IPS DF 4.7 (cell line): ENCODE data around the gene B4GALNT2.
"Not testable (repeated sequence)": the region's sequence is repeated elsewhere in the genome, so short reads cannot be mapped to it uniquely, and the experiment has no call there.

Source experiments
- DNase-seq: peaks from one replicate; pipeline ENCODE4 v3.0.0-alpha.2; 2013; ENCODE audit warnings: low spot score; ENCODE audit errors: extremely low read depth

Gene B4GALNT2

DNA sequence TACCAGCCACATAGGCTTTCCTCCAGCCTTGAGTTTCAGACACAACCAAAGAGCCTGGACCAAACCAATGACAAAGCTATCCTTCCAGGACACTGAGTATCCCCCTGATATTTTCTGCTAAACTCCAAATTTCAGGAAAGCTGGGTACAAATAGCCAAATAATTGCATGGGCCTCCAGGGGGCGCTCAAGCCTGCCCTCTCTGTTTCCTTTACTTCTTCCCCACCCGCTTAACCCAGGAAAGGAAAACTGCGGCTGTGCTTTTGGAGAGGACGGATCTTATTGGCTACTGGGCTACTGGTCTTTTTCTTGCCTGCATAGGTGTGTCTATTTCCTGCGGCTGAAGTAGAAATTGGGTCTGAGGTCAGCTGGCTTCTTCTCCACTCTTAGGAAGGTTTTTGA lies 47.7 kb downstream of the B4GALNT2 start:
- DNase-seq = no peak

DNA sequence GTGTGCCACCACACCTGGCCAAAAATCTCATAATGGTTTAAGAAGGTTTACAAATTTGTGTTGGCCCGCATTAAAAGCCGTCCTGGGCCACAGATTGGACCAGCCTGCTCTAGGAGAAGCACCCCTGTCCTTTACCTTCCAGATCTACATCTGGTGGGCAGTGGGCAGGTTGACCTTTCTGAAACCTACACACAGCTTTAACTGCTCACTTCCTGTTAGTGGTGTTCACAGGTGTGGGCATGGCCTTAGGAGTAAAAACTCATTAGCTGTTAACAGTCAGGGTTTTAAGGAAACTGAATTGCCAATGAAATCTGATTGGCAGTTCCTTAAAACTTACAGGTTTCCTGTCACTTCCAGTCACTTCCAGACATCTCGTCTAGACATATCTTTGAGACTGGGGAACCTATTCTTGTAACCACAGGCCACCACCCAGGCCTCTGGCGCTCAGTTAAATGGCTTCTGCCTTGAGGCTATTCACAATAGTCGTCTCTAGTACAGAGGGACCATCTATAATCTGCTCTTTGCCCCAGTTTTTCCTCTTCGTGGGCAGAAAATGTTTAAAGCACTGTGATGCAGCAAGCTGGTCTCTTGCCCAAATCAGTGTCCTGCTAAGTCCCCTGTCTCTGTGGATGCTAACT lies 48.5 kb downstream of the B4GALNT2 start:
- DNase-seq = no peak

DNA sequence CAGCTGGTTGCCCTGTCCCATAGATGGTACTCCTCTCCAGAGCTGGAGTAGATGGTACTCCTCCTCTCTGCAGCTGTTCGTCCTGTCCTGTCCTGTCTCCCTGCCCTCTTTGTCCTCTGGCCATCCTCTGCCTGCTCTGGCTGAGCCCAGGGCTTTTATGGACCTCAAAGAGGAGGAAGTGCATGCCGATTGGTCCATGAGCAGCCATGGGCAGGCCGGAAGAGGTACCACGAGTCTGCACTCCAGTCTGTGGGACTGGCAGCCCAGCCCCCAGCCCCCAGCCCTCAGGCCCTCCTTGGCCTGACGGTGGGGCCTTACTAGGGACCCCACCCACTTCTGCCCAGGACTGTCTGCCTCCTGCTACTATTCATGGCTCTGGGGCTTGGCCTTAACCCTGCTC lies 50.8 kb downstream of the B4GALNT2 start:
- no peak for DNase-seq

DNA sequence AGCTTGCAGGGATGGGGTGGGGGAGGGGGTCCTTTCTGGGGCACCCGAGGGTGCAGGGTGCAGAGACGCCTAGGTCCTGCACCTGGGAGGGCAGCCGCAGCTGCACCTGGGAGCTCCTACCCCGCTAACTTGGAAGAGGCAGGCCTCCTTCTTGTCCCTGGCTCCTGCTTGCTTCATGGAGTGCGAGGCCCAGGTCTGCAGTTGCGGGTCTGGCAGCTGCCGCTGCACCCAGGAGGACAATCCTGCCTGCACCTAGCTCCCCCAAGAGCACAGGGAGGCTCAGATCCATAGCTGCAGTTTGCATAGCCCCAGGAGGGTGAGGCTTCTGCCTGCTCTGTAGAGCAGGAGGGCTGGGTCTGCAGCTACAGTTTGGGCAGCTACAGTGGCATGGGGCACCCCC lies 51.2 kb downstream of the B4GALNT2 start:
- no peak for DNase-seq

DNA sequence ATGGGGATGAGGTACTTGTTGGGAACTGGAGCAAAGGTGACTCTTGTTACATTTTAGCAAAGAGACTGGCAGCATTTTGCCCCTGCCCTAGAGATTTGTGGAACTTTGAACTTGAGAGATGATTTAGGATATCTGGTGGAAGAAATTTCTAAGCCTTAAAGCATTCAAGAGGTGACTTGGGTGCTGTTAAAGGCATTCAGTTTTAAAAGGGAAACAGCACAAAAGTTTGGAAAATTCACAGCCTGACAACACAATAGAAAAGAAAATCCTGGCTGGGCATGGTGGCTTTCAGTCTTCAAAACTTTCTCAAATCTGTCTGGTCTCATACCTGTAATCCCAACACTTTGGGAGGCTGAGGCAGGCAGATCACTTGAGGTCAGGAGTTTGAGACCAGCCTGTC lies 52.0 kb downstream of the B4GALNT2 start:
- not testable (repeated sequence) for DNase-seq

DNA sequence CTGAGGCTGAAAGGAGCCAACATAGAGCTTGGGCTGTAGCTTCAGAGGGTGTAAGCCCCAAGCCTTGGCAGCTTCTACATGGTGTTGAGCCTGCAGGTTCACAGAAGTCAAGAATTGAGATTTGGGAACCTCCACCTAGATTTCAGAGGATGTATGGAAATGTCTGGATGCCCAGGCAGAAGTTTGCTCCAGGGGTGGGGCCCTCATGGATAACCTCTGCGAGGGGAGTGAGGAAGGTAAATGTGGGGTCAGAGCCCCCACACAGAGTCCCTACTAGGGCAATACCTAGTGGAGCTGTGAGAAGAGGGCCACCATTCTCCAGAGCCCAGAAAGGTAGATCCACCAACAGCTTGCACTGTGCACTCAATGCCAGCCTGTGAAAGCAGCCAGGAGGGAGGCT lies 52.8 kb downstream of the B4GALNT2 start:
- not testable (repeated sequence) for DNase-seq

DNA sequence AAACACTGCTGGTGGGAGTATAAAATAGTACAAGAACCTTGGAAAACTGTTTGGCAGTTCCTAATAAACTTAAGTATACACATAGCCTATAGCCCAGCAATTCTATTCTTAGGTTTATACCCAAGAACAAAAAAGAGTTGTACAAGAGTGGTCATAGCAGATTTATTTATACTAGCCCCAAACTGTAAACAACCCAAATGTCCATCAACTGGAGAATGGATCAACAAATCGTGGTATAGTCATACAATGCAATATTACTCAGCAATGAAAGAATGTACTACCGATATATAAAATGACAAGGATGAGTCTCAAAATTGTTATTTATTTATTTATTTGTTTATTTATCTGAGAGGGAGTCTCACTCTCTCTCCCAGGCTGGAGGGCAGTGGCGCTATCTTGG lies 54.7 kb downstream of the B4GALNT2 start:
- no peak for DNase-seq

DNA sequence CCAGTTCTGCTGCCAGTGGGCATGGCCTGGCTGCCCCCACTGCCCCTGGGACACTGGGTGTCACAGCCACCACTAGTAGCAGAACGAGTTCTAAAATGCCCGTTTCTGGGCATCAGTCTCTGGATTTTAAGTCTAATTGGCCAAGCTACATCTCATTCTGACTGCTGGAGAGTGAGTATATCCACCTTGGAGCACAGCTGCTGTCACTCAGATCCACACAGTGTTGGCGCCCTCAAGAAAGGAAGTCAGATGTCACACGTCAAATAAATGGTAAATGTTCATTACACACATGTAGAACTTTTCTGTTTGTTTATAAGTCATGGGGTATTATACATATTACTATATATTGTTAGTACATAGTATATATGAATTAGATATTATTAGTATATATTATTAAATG lies 58.4 kb downstream of the B4GALNT2 start:
- DNase-seq = no peak

DNA sequence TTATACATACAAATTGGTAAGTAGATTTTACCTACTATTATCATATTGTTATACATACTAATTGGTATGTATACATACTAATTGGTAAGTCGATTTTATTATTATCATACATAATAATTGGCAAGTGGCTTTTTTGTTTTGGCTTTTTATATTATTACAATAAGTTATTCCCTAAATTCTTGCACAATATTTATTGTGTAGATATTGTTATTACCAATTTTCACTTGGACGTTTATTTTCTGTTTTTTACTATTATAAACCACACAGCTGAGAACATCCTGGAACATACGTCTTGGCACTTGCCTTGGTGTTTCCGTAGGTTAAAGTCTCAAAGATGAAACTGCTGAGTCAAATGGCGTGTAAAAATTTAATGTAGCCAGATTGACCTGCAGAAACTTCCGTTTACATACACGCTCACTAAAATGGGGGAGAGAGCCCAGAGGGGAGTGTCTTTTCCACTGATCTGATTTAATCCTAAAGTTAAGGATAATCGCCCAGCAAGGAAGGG lies 58.9 kb downstream of the B4GALNT2 start:
- no peak for DNase-seq

DNA sequence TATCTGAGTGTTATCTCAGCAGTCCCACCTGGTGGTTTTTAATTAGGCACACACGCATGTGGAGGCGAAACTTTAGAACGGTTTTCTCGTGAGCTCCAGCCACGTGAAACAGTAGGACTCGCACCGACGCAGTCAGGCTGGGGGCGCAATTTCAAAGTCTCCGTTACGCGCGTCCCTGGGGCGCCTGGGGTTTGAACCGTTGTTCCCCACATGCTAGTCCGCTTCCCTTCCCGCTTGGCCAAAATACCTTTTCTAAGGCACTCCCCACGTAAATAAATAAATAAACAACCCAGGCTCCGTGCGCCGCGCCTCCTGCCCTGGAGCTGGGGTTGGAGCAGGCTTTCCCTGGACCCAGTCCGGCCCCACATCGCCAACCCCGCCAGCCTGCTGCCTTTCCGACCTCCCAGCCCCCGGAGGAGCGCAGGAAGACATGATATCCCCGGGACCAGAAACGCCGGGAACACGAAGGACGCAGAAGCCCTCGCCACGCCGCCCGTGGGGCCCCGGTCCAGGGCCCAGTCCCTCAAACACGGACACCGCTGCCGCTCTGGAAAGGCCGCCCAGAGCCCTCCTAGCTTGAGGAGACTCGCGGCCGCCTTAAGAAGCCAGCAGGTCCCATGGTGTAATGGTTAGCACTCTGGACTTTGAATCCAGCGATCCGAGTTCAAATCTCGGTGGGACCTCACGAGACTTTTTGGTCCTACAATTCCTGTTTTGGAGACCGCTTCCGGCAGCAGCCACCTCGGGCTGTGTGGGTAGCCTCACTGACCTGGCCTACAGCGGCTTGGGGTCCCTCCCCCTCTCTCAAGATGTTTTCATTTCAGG lies 59.6 kb downstream of the B4GALNT2 start:
- peak; percentile 58 for DNase-seq

DNA sequence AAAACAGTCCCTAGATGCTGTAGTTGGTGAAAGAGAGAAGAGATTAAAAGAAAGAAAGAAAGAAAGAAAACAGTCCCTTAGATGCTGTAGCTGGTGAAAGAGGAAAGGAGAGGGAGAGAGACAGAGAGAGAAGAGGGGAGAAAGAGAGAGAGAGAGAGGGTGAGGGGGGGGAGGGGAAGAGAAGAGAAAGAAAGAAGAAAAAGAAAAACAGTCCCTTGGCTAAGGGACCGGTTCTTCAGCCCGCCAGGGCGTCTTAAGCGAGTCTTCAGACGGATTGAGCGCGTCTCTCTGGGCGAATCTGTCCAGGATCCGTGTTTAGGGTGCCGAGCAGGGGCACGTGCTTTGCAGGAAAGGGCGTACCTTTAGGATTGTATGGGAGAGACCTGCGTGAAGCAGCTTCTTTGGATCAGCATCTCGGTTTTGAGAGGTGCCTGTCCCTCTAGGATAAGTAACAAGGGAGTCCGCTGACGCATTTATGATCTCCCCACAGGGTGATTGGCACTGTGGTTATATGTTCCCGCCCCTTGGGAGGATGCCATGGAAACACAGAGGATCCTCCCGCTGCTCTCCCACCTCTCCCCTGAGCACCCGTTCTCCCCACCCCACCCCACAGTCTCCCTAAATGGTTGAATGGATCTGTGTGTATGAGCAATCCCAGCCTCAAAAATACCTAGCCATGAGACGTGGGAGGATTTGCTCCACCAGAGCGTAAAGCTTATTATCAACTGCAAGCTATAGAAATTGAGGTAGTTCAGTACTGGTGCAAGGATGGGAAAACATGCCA lies 61.1 kb downstream of the B4GALNT2 start:
- no peak for DNase-seq

DNA sequence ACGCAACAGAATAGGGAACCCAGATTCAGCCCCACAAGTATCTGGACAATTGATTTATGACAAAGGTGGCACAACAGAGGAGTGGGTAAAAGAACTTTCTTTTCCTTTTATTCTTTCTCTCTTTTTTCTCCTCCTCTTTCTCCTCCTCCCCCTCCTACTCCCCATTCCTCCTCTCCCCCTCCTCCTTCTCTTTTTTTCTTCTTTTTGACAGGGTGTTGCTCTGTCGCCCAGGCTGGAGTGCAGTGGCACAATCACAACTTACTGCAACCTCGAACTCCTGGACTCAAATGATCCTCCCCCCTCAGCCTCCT lies 61.7 kb downstream of the B4GALNT2 start:
- DNase-seq = no peak

DNA sequence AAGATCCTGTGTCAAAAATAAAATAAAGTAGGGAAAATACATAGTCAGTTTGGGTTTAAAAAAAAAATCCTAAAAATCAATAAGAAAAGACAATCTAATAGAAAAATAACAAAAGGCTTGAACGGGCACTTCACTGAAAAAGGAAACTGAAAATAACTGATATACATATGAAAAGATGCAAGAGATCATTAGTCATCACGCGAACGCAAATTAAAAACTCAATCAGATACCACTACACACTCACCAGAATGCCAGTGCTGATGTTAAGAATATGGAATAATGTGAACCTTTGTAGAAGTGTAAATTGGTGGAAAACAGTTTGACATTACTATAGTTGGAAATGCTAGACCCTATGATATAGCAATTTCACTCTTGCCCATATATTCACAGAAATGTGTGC lies 63.2 kb downstream of the B4GALNT2 start:
- no peak for DNase-seq

DNA sequence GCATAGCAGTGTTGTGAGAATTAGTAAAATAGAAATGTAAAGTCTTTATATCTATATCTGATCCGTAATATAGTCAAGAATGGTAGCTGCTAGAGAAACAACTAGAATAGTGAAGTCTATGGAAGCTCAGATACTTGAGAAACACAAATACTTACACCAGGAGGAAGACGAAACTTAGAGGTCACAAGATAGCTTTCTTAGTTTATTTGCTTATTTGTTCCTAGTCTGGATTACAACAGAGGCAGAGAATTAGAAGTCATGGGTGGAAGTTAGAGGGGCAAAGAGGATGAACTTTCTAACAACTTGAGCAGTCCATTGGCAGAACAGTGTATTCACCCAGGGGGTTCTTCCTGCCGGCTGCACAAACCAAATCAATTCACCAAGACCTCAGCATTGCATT lies 64.0 kb downstream of the B4GALNT2 start:
- no peak for DNase-seq

DNA sequence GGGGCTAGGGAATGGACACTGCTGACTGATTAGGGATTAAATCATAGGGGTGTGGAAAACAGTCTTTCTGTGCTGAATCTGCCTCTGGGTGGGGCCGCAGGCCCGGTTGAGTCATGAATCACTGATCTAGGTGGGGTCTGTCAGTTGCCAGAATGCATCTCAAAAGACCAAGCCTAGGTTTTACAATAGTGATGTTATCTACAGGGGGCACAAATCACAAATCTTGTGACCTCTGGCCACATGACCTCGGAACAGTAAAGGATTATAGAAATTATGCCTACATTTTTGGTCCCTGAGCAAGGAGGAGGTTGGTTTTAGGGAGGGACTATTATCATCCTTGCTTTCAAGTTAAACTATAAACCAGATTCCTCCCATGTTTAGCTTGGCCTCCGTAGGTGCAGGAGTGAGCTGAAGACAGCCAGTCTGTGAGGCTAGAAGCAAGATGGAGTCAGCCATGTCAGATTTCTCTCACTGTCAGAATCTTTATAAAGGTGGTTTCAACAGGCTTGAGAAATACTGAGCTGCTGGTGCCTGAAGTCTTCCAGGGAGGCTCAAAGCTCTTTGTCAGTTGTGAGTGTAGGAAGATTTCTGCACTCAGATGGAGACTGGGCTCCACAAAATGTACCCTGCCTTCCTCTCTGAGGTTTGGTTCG lies 64.9 kb downstream of the B4GALNT2 start:
- no peak for DNase-seq

DNA sequence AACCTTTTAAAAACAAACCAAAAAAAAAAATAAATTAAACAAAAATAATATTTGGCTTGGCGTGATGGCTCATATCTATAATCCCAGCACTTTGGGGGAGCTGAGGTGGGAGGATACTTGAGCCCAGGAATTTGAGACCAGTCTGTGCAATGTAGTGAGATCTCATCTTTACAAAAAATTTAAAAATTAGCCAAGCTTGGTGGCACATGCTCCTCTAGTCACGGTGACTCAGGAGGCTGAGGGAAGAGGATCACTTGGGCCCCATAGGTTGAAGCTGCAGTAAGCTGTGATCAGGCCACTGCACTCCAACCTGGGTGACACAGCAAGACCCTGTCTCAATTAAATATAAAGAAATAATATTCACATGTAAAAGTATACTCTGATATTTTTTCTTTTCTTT lies 65.6 kb downstream of the B4GALNT2 start:
- no peak for DNase-seq

DNA sequence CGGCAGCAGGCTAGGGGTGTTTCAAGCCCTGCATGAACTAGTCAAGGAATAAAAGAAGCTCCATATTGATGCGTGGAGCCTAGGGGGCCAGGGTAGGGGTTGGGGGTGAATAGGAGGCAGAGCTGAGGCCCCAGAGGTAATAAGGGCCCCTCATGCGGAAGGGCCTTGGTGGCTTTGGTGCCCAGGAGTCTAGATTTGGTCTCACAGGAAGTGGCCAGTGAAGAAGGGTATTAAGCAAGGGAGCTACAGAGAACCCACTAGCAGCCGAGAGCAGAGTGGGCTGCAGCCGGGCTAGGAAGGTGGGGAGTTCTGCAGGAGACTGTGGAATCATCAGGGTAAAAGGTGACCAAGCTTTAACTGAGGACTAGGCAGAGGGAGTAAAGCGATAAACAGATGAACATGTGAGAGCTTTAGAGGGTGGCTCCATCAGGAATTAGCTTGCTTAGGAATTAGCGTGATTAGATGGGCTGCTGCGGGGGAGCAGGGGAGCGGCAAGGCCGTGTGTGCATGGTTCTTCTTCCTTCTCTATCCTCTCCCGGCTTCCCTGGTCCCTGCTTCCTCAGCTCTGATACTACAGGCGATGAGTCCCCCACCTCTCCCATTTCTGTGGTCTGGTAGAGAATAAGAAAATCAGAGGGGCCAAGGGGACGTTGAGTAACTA lies 68.0 kb downstream of the B4GALNT2 start:
- DNase-seq = no peak

DNA sequence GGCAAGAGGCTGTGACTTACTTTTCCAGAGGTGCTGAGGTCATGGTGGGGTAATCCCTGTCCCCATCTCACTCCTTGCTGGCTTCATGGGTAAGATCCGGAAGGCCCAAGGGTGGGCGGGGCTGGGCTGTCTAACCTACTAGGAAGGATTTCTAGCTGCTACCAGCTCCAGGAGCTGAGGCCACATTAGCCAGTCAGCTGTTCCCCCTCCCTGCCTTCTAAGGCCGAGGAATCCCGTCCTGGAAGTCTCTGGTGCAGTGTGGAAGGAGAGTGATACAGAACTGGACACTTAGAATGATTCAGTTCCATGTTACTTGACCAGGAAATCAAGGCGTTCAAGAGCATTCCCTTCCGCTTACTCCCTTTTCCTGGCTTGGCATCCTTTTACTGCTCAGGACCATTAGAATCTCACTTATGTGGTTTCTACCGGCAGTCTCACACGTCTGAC lies 68.9 kb downstream of the B4GALNT2 start:
- DNase-seq = no peak

DNA sequence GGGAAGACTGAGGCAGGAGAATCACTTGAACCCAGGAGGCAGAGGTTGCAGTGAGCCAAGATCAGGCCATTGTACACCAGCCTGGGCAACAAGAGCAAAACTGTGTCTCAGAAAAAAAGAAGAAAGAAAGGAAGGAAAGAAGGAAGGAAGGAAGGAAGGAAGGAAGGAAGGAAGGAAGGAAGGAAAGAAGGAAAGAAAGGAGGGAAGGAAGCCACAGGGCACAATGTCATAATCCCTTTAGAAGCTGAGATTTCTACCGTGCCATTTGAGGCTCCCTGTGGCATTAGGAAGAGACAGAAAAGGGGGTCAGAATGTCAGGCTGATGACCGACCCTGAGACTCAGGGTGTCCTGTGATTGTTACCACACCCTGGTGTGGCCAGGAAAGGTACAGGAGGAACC lies 71.2 kb downstream of the B4GALNT2 start:
- DNase-seq = no peak

DNA sequence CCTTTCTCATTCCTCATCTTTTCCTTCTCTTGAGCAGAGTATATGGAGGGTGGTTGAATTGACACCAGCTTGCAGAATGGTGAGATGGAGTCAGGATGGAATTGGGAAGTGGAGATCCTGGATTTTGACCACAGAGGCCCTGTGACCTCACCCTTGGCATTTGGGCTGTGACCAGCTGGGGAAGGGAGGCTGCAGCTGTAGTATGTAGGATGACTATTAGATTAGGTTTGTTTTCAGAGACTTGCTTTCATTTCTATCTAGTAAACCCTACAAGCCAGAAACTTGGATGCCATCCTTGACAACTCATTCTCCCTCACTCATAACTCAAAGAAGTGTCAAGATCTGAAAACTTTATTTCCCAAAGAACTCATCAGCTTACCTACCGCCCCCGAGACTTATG lies 71.9 kb downstream of the B4GALNT2 start:
- no peak for DNase-seq

DNA sequence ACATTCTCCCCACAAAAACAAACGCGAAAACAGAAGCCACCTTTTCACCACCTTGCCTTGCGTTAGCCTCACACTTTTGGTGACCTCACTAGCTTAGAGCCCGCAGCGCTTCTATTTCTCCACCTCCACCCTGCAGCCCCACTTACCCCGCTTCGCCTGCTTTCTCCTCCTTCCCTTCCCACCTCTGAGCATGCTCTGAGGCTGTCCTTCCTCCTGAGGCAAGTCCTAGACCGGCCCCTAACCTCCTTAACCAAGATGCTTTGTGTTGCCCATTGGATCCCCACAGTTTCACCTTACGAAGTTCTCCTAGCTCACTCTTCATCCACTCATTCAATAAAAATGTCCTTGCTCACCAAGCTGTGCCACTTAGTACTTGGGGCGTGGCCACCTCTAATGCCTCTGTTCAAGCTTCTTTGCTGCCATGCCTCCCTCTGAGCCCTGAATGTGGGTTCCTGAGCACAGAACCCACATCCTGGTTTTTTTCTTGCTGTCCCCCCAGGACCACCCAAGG lies 76.5 kb downstream of the B4GALNT2 start:
- DNase-seq = no peak
